T-helper 17 cell (primary cell): Measurements from ENCODE around the gene RPS6KA2. TPM values are rescaled to one million over a fixed set of nuclear protein-coding genes. Genes with fewer than 3 reads are reported as not detected.
"Not testable (repeated sequence)": the region's sequence is repeated elsewhere in the genome, so short reads cannot be mapped to it uniquely, and the experiment has no call there.

ENCODE experiments used
- ATAC-seq: fragments of 150-1000 bp; cut with Tn5 transposase; 2 replicates; pipeline ENCODE4 v1.10.0; 2021; ENCODE audit warnings: mild to moderate bottlenecking, moderate library complexity
- DNase-seq, 3 donors: peaks; one replicate each; pipeline versions ENCODE4 v3.0.0 to v3.0.0-alpha.2; 2020 to 2021
- H3K9me3 ChIP-seq: one replicate; pipeline ENCODE4 v1.7.0; 2013; ENCODE audit warnings: low read length, mild to moderate bottlenecking; ENCODE audit not compliant: control insufficient read depth, poor library complexity, severe bottlenecking
- H3K27ac Mint-ChIP-seq: one replicate; pipeline ENCODE4 v1.8.0; 2022; ENCODE audit warnings: mild to moderate bottlenecking, moderate library complexity, mixed read lengths
- H3K27me3 Mint-ChIP-seq: one replicate; pipeline ENCODE4 v1.8.0; 2022; ENCODE audit warnings: mixed read lengths
- H3K36me3 Mint-ChIP-seq: one replicate; pipeline ENCODE4 v1.8.0; 2022; ENCODE audit warnings: low read depth, mixed read lengths
- H3K4me1 Mint-ChIP-seq: one replicate; pipeline ENCODE4 v1.8.0; 2022; ENCODE audit warnings: mild to moderate bottlenecking, mixed read lengths
- H3K4me3 Mint-ChIP-seq: one replicate; pipeline ENCODE4 v1.8.0; 2022; ENCODE audit warnings: mild to moderate bottlenecking, moderate library complexity, mixed read lengths
- total RNA-seq, 4 donors: library from RNA in 2 of 4; stranded (reverse) in 2 of 4; gene quantifications; one replicate each; pipeline ENCODE4 v1.2.3 and lab custom pipeline; 2022 to 2026

Gene RPS6KA2
- total RNA-seq, 2 donors from 2014 or later: 3.3 to 5.9 TPM

DNA sequence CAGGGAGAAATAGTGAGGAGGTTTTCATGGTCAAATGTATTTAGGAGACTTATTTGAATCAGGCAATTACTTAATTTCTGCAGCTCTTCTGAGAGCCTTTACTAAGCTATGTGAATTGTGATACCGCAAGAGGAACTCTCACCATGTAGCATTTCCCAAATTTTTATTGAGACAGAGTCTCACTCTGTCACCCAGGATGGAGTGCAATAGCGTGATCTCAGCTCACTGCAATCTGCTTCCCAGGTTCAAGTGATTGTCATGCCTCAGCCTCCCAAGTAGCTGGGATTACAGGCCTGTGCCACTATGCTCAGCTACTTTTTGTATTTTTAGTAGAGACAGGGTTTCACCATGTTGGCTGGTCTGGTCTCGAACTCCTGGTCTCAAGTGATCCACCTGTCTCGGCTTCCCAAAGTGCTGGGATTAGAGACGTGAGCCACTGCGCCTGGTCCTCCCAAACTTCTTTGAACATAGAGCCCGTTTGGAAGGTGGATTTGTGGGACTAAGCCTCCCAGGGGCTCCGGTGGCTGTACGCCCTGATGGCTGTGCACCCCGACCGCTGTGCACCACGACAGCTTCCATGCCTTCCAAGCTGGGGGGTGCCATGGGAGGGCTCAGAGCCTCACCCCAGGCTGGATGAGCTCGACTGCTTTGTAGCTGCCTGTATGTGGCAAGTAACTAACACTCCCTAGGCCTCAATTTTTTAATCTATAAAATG lies 238.6 kb downstream of the RPS6KA2 start:
- Mint-ChIP-seq H3K4me1 (peaks cover 3% of the 10 kb centered on the region), H3K4me3 (no peak overlapping the region), H3K27ac (no peak overlapping the region), H3K27me3 (peaks cover 5% of the 10 kb centered on the region), H3K36me3 (no peaks in the 10 kb centered on the region)
- no peaks in the 10 kb centered on the region for H3K9me3 ChIP-seq
- ATAC-seq (no peak), DNase-seq (no peak)

DNA sequence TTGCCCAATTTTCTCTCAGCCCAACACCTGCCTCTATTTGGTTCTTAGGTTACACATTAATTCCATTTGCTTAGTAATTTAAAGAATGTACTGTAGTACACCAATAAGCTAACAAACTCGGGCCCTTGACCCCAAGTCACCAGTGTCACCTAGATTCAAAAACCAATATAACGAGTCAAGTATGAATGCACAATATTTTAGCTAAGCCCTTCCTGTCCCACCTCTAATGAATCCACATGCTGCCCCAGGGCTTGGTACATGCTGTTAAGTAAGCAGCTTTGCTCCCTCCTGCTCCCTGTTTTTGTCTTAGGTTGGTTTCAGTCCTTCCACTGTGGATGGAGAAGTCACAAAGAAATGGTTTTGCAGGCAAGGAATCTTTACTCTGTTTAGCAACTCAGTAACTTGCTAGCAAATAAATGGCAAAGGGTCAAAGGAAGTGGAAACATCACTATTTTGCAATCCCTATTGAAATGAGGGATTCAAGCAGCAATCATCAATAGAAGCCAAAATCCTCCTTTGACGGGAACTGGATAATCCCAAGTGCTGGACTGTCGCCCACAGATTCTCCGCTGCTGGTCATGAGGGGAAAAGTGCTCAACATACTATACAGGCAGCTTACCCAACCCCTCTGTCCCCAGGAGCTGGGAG lies 239.3 kb downstream of the RPS6KA2 start:
- DNase-seq: no peak
- peaks cover 5% of the 10 kb centered on the region for H3K27me3 Mint-ChIP-seq
- no peaks in the 10 kb centered on the region for H3K9me3 ChIP-seq
- no peak overlapping the region for H3K27ac Mint-ChIP-seq
- H3K4me3 Mint-ChIP-seq: no peak overlapping the region
- peaks cover 3% of the 10 kb centered on the region for H3K4me1 Mint-ChIP-seq
- H3K36me3 Mint-ChIP-seq: no peaks in the 10 kb centered on the region
- ATAC-seq: no peak

DNA sequence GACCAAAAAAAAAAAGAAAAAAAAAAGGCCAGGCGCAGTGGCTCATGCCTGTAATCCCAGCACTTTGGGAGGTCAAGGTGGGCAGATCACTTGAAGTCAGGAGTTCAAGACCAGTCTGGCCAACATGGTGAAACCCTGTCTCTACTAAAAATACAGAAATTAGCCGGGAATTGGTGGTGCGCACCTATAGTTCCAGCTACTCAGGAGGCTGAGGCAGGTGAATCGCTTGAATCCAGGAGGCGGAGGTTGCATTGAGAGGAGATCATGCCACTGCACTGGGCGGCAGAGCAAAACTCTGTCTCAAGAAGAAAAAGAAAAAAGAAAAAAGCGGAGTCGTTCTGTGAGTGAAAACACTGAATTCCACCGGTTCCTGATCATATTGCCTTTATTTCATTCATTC lies 240.0 kb downstream of the RPS6KA2 start:
- not testable (repeated sequence) for H3K36me3 Mint-ChIP-seq, H3K4me1 Mint-ChIP-seq

DNA sequence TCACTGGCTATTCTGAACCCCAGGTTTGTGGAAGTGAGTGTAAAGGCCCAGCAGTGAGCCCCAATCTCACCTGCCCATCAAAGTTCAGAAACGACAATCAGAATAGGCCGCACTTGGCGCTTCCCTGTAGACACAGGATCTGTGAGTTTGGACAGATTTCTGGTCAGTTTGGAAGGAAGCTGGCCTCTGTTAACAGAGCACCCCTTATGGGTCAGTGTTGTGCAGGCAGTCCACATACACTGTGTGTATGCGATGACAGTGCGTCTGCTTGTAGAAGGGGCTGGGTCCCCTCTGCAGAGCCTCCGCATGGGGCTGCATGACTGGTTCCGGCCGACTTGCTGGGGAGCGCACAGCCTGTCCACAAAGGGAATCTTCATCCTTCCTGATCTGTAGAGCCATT lies 240.9 kb downstream of the RPS6KA2 start:
- ATAC-seq: no peak
- no peaks in the 10 kb centered on the region for H3K27me3 Mint-ChIP-seq
- no peak overlapping the region for H3K4me3 Mint-ChIP-seq
- H3K27ac Mint-ChIP-seq: no peak overlapping the region
- DNase-seq: no peak
- no peaks in the 10 kb centered on the region for H3K9me3 ChIP-seq
- H3K4me1 Mint-ChIP-seq: peaks cover 10% of the 10 kb centered on the region
- no peaks in the 10 kb centered on the region for H3K36me3 Mint-ChIP-seq

More for the DNA sequence above, 240.0 kb downstream of the RPS6KA2 start:
- not testable (repeated sequence) for H3K9me3 ChIP-seq, H3K27ac Mint-ChIP-seq, ATAC-seq, H3K4me3 Mint-ChIP-seq, DNase-seq, H3K27me3 Mint-ChIP-seq

DNA sequence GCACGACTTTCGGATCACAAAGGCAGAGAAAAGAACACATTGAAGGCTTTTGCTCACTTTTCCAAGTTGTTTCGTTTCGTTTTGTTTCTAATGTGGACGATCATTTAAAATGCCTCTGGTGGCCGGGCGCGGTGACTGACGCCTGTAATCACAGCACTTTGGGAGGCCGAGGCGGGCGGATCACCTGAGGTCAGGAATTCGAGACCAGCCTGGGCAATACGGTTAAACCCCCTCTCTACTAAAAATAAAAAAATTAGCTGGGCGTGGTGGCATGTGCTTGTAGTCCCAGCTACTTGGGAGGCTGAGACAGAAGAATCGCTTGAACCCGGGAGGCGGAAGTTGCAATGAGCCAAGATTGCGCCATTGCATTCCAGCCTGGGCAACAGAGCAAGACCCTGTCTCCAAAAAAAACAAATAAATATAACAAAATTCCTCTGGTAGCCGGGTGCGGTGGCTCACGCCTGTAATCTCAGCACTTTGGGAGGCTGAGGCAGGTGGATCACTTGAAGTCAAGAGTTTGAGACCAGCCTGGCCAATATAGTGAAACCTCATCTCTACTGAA lies 243.2 kb downstream of the RPS6KA2 start:
- DNase-seq, ATAC-seq, H3K27me3 Mint-ChIP-seq, H3K4me1 Mint-ChIP-seq, H3K36me3 Mint-ChIP-seq, H3K9me3 ChIP-seq: not testable (repeated sequence)
- Mint-ChIP-seq H3K4me3 (peak overlapping the region; percentile 88), H3K27ac (peak overlapping the region; percentile 60)

DNA sequence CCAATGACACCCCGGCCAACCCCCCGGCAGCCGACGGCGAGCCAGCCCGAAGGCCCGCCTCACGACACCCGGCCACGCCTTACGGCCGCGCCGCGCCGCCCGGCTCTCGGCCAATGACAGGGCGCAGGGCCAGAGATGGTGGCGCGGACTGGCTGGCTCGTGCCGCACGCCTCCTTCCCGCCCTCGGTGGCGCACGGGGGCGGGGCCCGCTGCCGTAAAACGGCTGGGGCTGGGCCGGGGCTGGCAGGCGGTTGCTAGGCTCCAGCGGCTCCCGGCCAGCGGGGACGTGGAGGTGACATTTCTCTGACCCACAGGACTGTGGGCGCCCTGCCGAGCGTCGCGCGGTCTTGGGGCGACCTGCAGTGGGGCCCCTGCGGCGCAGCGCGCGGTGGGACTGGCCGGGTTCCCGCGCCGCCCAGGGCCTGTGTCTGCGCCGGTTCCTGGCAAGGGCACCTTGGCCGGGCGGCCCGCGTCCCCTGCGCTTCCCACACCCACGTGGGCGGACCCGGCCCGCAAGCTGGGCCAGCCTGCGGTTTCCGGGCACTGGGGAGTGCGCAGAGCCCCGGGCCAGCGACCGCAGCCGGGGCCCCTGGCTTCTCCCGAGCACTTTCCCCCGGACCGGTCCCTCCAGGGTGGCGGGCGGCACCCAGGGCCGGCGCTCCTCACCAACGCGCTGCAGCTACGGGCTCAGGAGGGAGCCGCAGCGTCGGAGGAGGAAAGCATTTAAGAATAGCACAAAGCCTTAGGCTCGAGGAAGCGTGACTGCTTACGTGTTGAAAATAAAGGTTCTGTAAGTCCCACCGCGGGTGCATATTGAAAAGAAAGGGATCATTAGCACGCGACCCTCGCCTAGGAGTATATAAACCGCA lies 243.9 kb downstream of the RPS6KA2 start, which contains the start of gene MPC1:
Gene MPC1, minus strand, starts transcription at position 8 of the 869 bp plus-strand sequence. CDS start 64 bp downstream, outside the sequence.
- Mint-ChIP-seq H3K27me3 (no peaks in the 10 kb centered on the region), H3K36me3 (no peaks in the 10 kb centered on the region), H3K4me1 (peaks cover 9% of the 10 kb centered on the region), H3K4me3 (peak within 1 kb of the TSS; percentile 94), H3K27ac (peak within 1 kb of the TSS; percentile 92)
- peak; percentile 97 for ATAC-seq
- peak; percentile 91 to 94 (median 91) for DNase-seq
- no peaks in the 10 kb centered on the region for H3K9me3 ChIP-seq

DNA sequence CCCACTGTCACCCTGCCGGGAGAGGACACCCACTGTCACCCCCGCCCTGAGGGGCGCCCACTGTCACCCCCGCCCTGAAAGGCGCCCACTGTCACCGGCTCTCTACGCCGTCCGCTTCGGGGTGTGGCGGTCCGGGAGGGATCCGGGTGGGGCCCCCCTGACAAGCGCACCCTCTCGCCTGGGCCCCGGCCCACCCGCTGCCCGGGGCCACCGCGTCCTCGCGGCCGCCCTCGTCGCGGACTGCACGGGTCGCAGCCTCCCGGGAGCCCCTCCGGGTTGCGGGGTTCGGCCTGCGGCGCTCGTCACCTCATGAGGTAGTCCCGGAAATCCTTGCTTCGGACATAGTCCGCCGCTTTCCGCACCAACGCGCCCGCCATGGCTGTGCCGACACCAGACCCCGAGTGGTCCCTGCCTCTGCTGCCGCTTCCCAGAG lies 244.5 kb downstream of the RPS6KA2 start:
- Mint-ChIP-seq H3K36me3 (no peaks in the 10 kb centered on the region), H3K4me1 (peaks cover 9% of the 10 kb centered on the region), H3K27ac (no peak overlapping the region), H3K4me3 (peak overlapping the region; percentile 94), H3K27me3 (no peaks in the 10 kb centered on the region)
- ATAC-seq (no peak), DNase-seq (no peak)
- H3K9me3 ChIP-seq: no peaks in the 10 kb centered on the region

DNA sequence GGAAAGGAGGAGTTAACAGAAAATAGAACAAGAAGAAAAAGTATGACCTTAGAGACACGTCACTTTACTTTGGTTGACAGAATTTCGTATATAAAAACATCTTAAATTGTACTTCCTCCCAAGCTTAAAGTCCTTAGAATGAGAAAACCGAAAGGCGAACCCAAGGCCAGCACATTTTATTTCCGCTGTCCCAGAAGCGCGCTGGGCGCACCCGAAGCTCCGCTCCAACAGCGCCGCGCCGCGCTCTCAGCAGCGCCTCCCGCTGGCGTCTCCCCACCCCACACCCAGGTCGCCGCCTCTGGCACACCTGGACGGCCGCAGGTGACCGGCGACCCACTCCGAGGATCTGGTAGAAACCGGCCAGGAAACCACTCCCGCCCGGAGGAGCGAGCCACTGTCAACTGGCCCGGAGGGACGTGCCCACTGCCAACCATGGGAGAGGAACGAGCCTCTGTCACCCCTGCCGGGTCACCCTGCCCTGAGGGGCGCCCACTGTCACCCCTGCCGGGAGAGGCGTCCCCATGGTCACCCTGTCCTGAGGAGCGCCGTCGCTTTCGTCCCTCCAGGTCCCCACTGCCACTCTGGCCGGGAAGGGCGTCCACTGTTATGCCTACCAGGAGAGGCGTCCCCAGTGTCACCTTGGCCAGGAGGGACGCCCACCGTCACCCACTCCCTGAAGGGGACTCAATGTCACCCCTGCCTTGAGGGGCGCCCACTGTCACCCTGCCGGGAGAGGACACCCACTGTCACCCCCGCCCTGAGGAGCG lies 245.1 kb downstream of the RPS6KA2 start:
- H3K27ac Mint-ChIP-seq: peak overlapping the region; percentile 92
- peak; percentile 29 for ATAC-seq
- peak overlapping the region; percentile 94 for H3K4me3 Mint-ChIP-seq
- DNase-seq: peak; percentile 48 to 57 (median 50)
- peaks cover 9% of the 10 kb centered on the region for H3K4me1 Mint-ChIP-seq
- no peaks in the 10 kb centered on the region for H3K36me3 Mint-ChIP-seq
- H3K9me3 ChIP-seq: no peaks in the 10 kb centered on the region
- no peaks in the 10 kb centered on the region for H3K27me3 Mint-ChIP-seq

DNA sequence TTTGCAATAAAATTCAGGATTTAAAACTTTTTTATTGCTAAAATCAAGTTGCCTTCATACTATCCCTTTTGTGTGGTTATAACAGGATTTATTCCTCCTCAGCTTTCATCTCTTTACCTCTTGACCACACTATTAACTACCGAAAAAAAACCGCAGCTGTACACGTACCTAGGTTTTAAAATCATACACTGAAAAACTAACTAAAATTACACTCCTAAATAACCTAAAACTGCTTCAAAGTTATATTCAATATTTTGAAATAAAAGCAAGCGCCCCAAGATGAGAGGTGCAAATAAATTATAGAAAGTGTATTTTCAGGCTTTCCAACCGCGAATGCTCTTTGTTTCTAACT lies 245.7 kb downstream of the RPS6KA2 start:
- DNase-seq (no peak), ATAC-seq (no peak)
- H3K27ac Mint-ChIP-seq: peak overlapping the region; percentile 92
- peak overlapping the region; percentile 94 for H3K4me3 Mint-ChIP-seq
- H3K36me3 Mint-ChIP-seq: no peaks in the 10 kb centered on the region
- peaks cover 9% of the 10 kb centered on the region for H3K4me1 Mint-ChIP-seq
- H3K27me3 Mint-ChIP-seq: no peaks in the 10 kb centered on the region
- H3K9me3 ChIP-seq: no peaks in the 10 kb centered on the region

DNA sequence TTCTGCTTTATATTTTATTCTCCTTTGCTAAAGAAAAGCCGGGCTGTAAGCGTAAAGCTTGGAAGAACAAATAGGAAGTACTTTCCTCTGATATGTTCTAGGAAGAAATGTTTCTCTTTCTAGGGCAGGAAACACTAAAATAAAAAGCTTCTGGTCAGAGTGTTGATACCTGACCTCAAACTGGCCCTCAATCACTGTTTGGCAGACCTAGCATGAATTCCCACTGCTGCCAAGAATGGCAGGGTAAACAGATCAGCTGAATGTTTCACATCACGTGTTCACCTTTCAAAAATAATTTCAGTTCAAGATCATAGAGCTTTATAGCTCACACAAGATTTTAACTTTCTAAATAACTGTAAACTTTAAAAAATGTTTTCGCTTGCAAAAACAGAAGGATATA lies 247.3 kb downstream of the RPS6KA2 start:
- no peaks in the 10 kb centered on the region for H3K9me3 ChIP-seq
- Mint-ChIP-seq H3K4me1 (peaks cover 9% of the 10 kb centered on the region), H3K27ac (no peak overlapping the region), H3K27me3 (no peaks in the 10 kb centered on the region), H3K36me3 (no peaks in the 10 kb centered on the region), H3K4me3 (no peak overlapping the region)
- no peak for ATAC-seq
- no peak for DNase-seq

DNA sequence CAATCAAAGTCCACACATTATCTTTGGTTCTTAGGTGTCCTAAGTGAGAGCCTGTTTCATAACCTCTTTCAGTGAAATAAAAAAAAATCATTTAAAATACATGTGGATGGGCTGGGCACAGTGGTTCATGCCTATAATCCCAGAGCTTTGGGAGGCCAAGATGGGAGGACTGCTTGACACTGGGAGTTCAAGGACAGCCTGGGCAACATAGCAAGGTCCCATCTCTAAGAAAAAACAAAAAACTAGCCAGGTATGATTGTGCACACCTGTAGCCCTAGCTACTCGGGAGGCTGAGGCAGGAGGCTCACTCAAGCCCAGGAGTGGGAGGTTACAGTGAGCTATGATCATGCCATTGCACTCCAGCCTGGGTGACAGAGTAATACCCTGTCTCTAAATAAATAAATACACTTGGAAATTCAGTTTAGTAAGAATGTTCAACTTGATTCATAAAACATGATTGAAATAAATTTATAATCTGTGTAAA lies 247.9 kb downstream of the RPS6KA2 start:
- Mint-ChIP-seq H3K27me3 (no peaks in the 10 kb centered on the region), H3K36me3 (peaks cover 2% of the 10 kb centered on the region), H3K27ac (no peak overlapping the region), H3K4me3 (no peak overlapping the region), H3K4me1 (peaks cover 12% of the 10 kb centered on the region)
- ATAC-seq: no peak
- DNase-seq: no peak
- H3K9me3 ChIP-seq: no peaks in the 10 kb centered on the region

DNA sequence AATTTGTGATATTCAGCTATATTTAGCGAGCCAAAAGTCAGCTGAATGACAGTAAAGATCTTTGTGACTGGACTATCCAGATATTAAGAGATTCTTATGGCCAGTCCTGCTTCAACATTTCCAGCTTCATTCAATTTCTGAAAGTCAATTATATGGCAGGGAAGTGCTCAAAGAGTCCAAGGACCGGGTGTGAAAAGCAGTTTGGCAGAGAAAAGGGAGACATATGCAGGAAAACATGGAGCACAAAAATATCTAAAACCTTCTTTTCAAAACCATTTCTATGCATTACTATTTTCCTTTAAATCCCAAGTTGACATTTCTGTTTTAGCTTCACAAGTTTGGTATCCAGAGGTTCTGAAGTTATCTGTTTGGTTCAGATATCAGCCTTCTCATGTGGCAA lies 249.3 kb downstream of the RPS6KA2 start:
- Mint-ChIP-seq H3K27me3 (no peaks in the 10 kb centered on the region), H3K4me1 (peaks cover 12% of the 10 kb centered on the region), H3K36me3 (peaks cover 2% of the 10 kb centered on the region), H3K27ac (no peak overlapping the region), H3K4me3 (no peak overlapping the region)
- ATAC-seq: no peak
- no peaks in the 10 kb centered on the region for H3K9me3 ChIP-seq
- no peak for DNase-seq
